ENCODE results near the gene HOXC9.

GRCh38 chr12:54022960-54023884 lies 23.3 kb downstream of the HOXC9 start:
- no peak for TF ChIP-seq POLR2A (IDR thresholded peaks at IDR 0.05)
- TF ChIP-seq CTCF (IDR thresholded peaks at IDR 0.05), result no peak
